ENCODE measurements around the gene BMP8B. TPM values are rescaled to one million over a fixed set of nuclear protein-coding genes. Genes with fewer than 3 reads are reported as not detected.

Gene BMP8B
- total RNA-seq, 3 donors from 2014 or later = 0.23 to 0.30 (median 0.24) TPM

- peaks cover 53% of the 10 kb centered on the region for H3K27me3 Mint-ChIP-seq (ENCODE audit: low read depth)
- ATAC-seq (no peak), DNase-seq (no peak)
- H3K36me3 Mint-ChIP-seq (ENCODE audit: insufficient read depth) = no peaks in the 10 kb centered on the region
- no peak overlapping the region for H3K4me3 Mint-ChIP-seq
- H3K4me1 Mint-ChIP-seq (ENCODE audit: low read depth) = peaks cover 11% of the 10 kb centered on the region
- H3K9me3 Mint-ChIP-seq = no peaks in the 10 kb centered on the region
Measured at GRCh38 chr1:39726600-39726999, 62.1 kb downstream of the BMP8B start.

DNA sequence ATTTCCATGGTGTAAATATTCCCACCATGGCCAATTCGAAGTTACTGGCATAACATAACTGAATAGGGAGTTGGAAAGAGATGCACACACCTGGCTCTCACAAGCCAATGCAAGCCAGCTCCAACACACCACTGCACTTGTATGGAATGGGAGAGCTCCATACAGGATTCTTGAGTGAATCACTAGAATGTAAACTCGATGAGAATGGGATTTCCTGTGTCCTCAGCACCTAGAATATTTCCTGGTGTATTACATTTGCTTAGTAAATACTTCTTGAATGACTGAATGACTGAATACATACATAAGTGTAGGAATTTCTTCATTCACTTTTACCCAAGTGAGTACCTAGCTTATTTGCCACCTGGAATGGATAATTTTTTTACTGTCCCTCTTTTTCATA lies 66.2 kb downstream of the BMP8B start:
- no peak for ATAC-seq
- Mint-ChIP-seq H3K9me3 (no peaks in the 10 kb centered on the region), H3K27me3 (ENCODE audit: low read depth) (peaks cover 33% of the 10 kb centered on the region), H3K36me3 (ENCODE audit: insufficient read depth) (no peaks in the 10 kb centered on the region), H3K4me1 (ENCODE audit: low read depth) (peaks cover 4% of the 10 kb centered on the region), H3K4me3 (no peak overlapping the region)
- no peak for DNase-seq

- no peak overlapping the region for H3K4me3 Mint-ChIP-seq
- peaks cover 32% of the 10 kb centered on the region for H3K27me3 Mint-ChIP-seq (ENCODE audit: low read depth)
- ATAC-seq (no peak), DNase-seq (no peak)
- no peaks in the 10 kb centered on the region for H3K9me3 Mint-ChIP-seq
- H3K36me3 Mint-ChIP-seq (ENCODE audit: insufficient read depth) = no peaks in the 10 kb centered on the region
- no peaks in the 10 kb centered on the region for H3K4me1 Mint-ChIP-seq (ENCODE audit: low read depth)
Measured at GRCh38 chr1:39721664-39722063, 67.0 kb downstream of the BMP8B start.

- DNase-seq (no peak), ATAC-seq (peak in 1 of 2 donors; percentile 65)
- no peaks in the 10 kb centered on the region for H3K36me3 Mint-ChIP-seq (ENCODE audit: insufficient read depth)
- H3K9me3 Mint-ChIP-seq = no peaks in the 10 kb centered on the region
- H3K4me3 Mint-ChIP-seq = no peak overlapping the region
- H3K4me1 Mint-ChIP-seq (ENCODE audit: low read depth) = no peaks in the 10 kb centered on the region
- H3K27me3 Mint-ChIP-seq (ENCODE audit: low read depth) = peaks cover 29% of the 10 kb centered on the region
Measured at GRCh38 chr1:39720094-39720999, 68.3 kb downstream of the BMP8B start.

GRCh38 chr1:39717809-39718208 lies 70.9 kb downstream of the BMP8B start:
- DNase-seq = no peak
- no peaks in the 10 kb centered on the region for H3K36me3 Mint-ChIP-seq (ENCODE audit: insufficient read depth)
- no peak overlapping the region for H3K4me3 Mint-ChIP-seq
- H3K4me1 Mint-ChIP-seq (ENCODE audit: low read depth) = no peaks in the 10 kb centered on the region
- H3K27me3 Mint-ChIP-seq (ENCODE audit: low read depth) = peaks cover 21% of the 10 kb centered on the region
- no peaks in the 10 kb centered on the region for H3K9me3 Mint-ChIP-seq
- no peak for ATAC-seq

DNA sequence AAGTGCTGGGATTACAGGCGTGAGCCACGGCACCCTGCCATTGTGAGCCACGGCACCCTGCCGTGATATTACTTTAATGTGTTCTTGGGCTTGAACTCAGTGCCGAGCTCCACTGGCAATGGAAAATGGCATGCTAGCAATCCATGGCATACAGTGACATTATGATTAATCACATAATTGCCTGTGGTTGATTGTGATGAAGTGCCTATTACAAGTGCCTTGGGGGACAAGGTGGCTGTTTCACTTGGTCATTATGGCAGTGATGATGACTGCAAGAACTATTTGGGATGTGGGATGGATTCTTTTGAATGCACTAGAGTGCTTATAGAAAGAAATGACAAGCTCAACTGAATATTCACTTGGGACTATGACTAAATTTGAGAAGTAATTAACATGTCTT lies 75.1 kb downstream of the BMP8B start:
- H3K4me1 Mint-ChIP-seq (ENCODE audit: low read depth) = no peaks in the 10 kb centered on the region
- H3K36me3 Mint-ChIP-seq (ENCODE audit: insufficient read depth) = no peaks in the 10 kb centered on the region
- ATAC-seq (no peak), DNase-seq (no peak)
- H3K27me3 Mint-ChIP-seq (ENCODE audit: low read depth) = peaks cover 23% of the 10 kb centered on the region
- no peak overlapping the region for H3K4me3 Mint-ChIP-seq
- no peaks in the 10 kb centered on the region for H3K9me3 Mint-ChIP-seq

DNA sequence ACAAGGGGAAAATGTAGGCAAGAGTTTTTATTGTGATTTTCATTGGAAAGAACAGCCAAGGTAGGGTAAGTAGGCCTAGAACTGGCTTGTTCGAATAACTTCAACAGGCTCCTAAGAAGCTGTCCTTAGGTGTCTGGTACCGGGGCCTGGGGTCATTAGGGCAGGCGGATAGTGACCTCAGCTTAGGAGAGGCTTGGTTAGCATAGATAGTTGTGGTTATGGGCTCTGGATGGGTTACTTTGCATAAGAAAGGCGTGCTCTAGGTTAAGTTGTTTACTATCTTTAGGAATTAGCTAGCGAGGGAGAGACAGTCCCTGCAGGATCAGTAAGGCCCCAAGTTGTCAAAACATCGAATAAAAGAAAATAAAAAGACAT lies 76.7 kb downstream of the BMP8B start:
- no peak overlapping the region for H3K4me3 Mint-ChIP-seq
- H3K27me3 Mint-ChIP-seq (ENCODE audit: low read depth) = peaks cover 13% of the 10 kb centered on the region
- no peaks in the 10 kb centered on the region for H3K36me3 Mint-ChIP-seq (ENCODE audit: insufficient read depth)
- H3K4me1 Mint-ChIP-seq (ENCODE audit: low read depth) = no peaks in the 10 kb centered on the region
- no peaks in the 10 kb centered on the region for H3K9me3 Mint-ChIP-seq
- DNase-seq (no peak), ATAC-seq (no peak)

- no peaks in the 10 kb centered on the region for H3K9me3 Mint-ChIP-seq
- DNase-seq (no peak), ATAC-seq (no peak)
- H3K27me3 Mint-ChIP-seq (ENCODE audit: low read depth) = peaks cover 7% of the 10 kb centered on the region
- no peak overlapping the region for H3K4me3 Mint-ChIP-seq
- H3K4me1 Mint-ChIP-seq (ENCODE audit: low read depth) = no peaks in the 10 kb centered on the region
- no peaks in the 10 kb centered on the region for H3K36me3 Mint-ChIP-seq (ENCODE audit: insufficient read depth)
Measured at GRCh38 chr1:39711104-39711965, 77.3 kb downstream of the BMP8B start.

DNA sequence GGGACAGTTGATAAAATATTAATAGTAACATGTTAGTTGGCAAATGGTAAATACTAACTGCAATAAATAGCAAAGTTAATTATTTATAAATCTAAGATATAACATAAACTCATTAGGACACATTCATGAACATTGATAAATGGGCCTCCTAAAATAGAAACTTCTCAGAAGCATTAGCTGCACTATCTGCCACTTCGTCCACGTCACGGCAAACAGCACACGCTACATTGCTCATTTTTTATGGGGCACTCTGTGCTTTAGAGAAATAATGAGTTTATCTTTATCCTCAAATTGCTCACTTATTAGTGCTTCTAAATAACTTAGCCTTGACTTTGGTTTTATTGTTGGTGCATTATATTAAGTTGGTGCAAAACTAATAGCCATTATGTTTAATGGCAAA lies 81.2 kb downstream of the BMP8B start:
- Mint-ChIP-seq H3K27me3 (ENCODE audit: low read depth) (peaks cover 2% of the 10 kb centered on the region), H3K4me3 (no peak overlapping the region), H3K36me3 (ENCODE audit: insufficient read depth) (no peaks in the 10 kb centered on the region), H3K9me3 (no peaks in the 10 kb centered on the region), H3K4me1 (ENCODE audit: low read depth) (no peaks in the 10 kb centered on the region)
- no peak for ATAC-seq
- no peak for DNase-seq

Other genes with a start within 250 kb of the BMP8B start
- 100 to 1,000 TPM; 544 to 556 (median 548) TPM for gene PABPC4, start 212.1 kb downstream of the BMP8B start, total RNA-seq
- under 1 TPM; 0.05 to 0.11 (median 0.08) TPM for gene HEYL, start 149.2 kb downstream of the BMP8B start, total RNA-seq
- gene NT5C1A, start 116.8 kb downstream of the BMP8B start, total RNA-seq = not detected
- gene HPCAL4, start 97.4 kb downstream of the BMP8B start, total RNA-seq = under 1 TPM; 0.05 to 0.38 (median 0.33) TPM
- 10 to 100 TPM; 54.0 to 65.4 (median 63.2) TPM for gene PPIE, start 50.0 kb downstream of the BMP8B start, total RNA-seq
- gene OXCT2, start 17.5 kb downstream of the BMP8B start, total RNA-seq = 1 to 10 TPM; 1.7 to 3.9 (median 2.2) TPM
- 10 to 100 TPM; 28.6 to 30.8 (median 30.6) TPM for gene TRIT1, start 94.6 kb upstream of the BMP8B start, total RNA-seq
- under 1 TPM; 0.08 to 0.38 (median 0.18) TPM for gene MYCL, start 113.1 kb upstream of the BMP8B start, total RNA-seq
- 10 to 100 TPM; 31.0 to 35.6 (median 31.8) TPM for gene MFSD2A, start 166.3 kb upstream of the BMP8B start, total RNA-seq